Trophoblast cell (in vitro differentiated cells and primary cell): ENCODE data around the gene NRXN3.

ENCODE experiments used
- DNase-seq, 2 donors: peaks; one replicate each; pipeline ENCODE4 v3.0.0-alpha.2; 2016
- H2AFZ ChIP-seq: 2 replicates; pipeline ENCODE4 v1.6.1; 2013; ENCODE audit warnings: low read length, moderate library complexity, mild to moderate bottlenecking; ENCODE audit not compliant: insufficient read depth, poor library complexity
- H2AK5ac ChIP-seq: 2 replicates; pipeline ENCODE4 v1.6.1; 2013; ENCODE audit warnings: mild to moderate bottlenecking, low read length
- H2BK120ac ChIP-seq: 2 replicates; pipeline ENCODE4 v1.6.1; 2013; ENCODE audit warnings: low read length, mild to moderate bottlenecking, moderate library complexity; ENCODE audit not compliant: insufficient read depth, poor library complexity
- H2BK12ac ChIP-seq: 2 replicates; pipeline ENCODE4 v1.6.1; 2013; ENCODE audit warnings: mild to moderate bottlenecking, low read length, moderate library complexity
- H2BK5ac ChIP-seq: 2 replicates; pipeline ENCODE4 v1.6.1; 2013; ENCODE audit warnings: low read length, low read depth, moderate library complexity, mild to moderate bottlenecking; ENCODE audit not compliant: poor library complexity
- H3K14ac ChIP-seq: 2 replicates; pipeline ENCODE4 v1.6.1; 2013; ENCODE audit warnings: mild to moderate bottlenecking, low read length
- H3K18ac ChIP-seq: 2 replicates; pipeline ENCODE4 v1.6.1; 2013; ENCODE audit warnings: mild to moderate bottlenecking, low read length
- H3K23ac ChIP-seq: 2 replicates; pipeline ENCODE4 v1.6.1; 2013; ENCODE audit warnings: low read length
- H3K27ac ChIP-seq: 2 replicates; pipeline ENCODE4 v1.5.1; 2013; ENCODE audit warnings: low read depth, mild to moderate bottlenecking, inconsistent platforms, low read length, moderate library complexity
- H3K27me3 ChIP-seq: 2 replicates; pipeline ENCODE4 v1.6.1; 2013; ENCODE audit warnings: inconsistent platforms, mild to moderate bottlenecking, low read length, moderate library complexity; ENCODE audit not compliant: insufficient read depth
- H3K36me3 ChIP-seq, 2 experiments: 1 replicate in 1 of 2; 2 replicates in 1 of 2; pipeline ENCODE4 v1.6.1; 2013; ENCODE audit warnings: low read length in 2 of 2, mild to moderate bottlenecking in 2 of 2, moderate library complexity in 1 of 2; ENCODE audit not compliant: insufficient read depth in 2 of 2, control insufficient read depth in 1 of 2
- H3K4ac ChIP-seq: 2 replicates; pipeline ENCODE4 v1.6.1; 2013; ENCODE audit warnings: low read depth, mild to moderate bottlenecking, low read length, moderate library complexity
- H3K4me1 ChIP-seq, 2 experiments: 1 replicate in 1 of 2; 2 replicates in 1 of 2; pipeline ENCODE4 v1.6.1; 2013; ENCODE audit warnings: low read length in 2 of 2, mild to moderate bottlenecking in 2 of 2, moderate library complexity in 1 of 2; ENCODE audit not compliant: insufficient read depth in 2 of 2, control insufficient read depth in 1 of 2
- H3K4me2 ChIP-seq: 2 replicates; pipeline ENCODE4 v1.6.1; 2013; ENCODE audit warnings: inconsistent platforms, mild to moderate bottlenecking, low read length, moderate library complexity
- H3K4me3 ChIP-seq: 2 replicates; pipeline ENCODE4 v1.5.1; 2013; ENCODE audit warnings: mild to moderate bottlenecking, low read depth, low read length, inconsistent platforms
- H3K79me1 ChIP-seq: one replicate; pipeline ENCODE4 v1.6.1; 2013; ENCODE audit warnings: low read length
- H3K79me2 ChIP-seq: 2 replicates; pipeline ENCODE4 v1.6.1; 2013; ENCODE audit warnings: low read length, mild to moderate bottlenecking; ENCODE audit not compliant: control insufficient read depth, insufficient read depth, poor library complexity
- H3K9ac ChIP-seq: 2 replicates; pipeline ENCODE4 v1.6.1; 2013; ENCODE audit warnings: mild to moderate bottlenecking, low read length
- H3K9me3 ChIP-seq: 2 replicates; pipeline ENCODE4 v1.6.1; 2013; ENCODE audit warnings: low read depth, mild to moderate bottlenecking, control low read depth, inconsistent platforms, low read length; ENCODE audit not compliant: insufficient read depth
- H4K12ac ChIP-seq: 2 replicates; pipeline ENCODE4 v1.6.1; 2013; ENCODE audit warnings: low read depth, mild to moderate bottlenecking, low read length, moderate library complexity
- H4K8ac ChIP-seq: 2 replicates; pipeline ENCODE4 v1.6.1; 2013; ENCODE audit warnings: low read depth, mild to moderate bottlenecking, low read length, moderate library complexity
- H4K91ac ChIP-seq: one replicate; pipeline ENCODE4 v1.6.1; 2013; ENCODE audit warnings: low read depth, mild to moderate bottlenecking, low read length, moderate library complexity
- WGBS: extraction: QIAGEN DNeasy Blood & Tissue Kit; methylation state at CpG from one replicate; pipeline ENCODE4 v1.1.7; 2013; ENCODE audit warnings: missing lambda C conversion rate; ENCODE audit not compliant: insufficient read length, insufficient coverage; ENCODE audit errors: extremely low coverage; 5-methylcytosine and 5-hydroxymethylcytosine counted together

The NRXN3 gene

GRCh38 chr14:79417961-79418360 lies 1247.8 kb downstream of the NRXN3 start:
- no peak for DNase-seq
- Histone ChIP-seq H3K18ac (no peak overlapping the region), H4K91ac (no peak overlapping the region), H3K79me2 (no peaks in the 10 kb centered on the region), H3K4me2 (no peak overlapping the region), H2AFZ (no peak overlapping the region), H3K9ac (no peak overlapping the region), H3K79me1 (no peaks in the 10 kb centered on the region), H3K27ac (no peak overlapping the region), H3K27me3 (no peaks in the 10 kb centered on the region), H3K23ac (no peak overlapping the region), H2BK12ac (no peak overlapping the region), H3K4ac (no peak overlapping the region), H4K8ac (no peak overlapping the region), H2BK120ac (no peak overlapping the region), H3K4me3 (no peak overlapping the region), H4K12ac (no peak overlapping the region), H3K9me3 (no peaks in the 10 kb centered on the region), H3K36me3 (no peaks in the 10 kb centered on the region), H3K14ac (no peak overlapping the region), H3K4me1 (peaks cover 0 to 2% of the 10 kb centered on the region in 2 experiments), H2AK5ac (no peak overlapping the region), H2BK5ac (no peak overlapping the region)
- WGBS: no CpG with 5 or more reads among the region's 2 CpGs

DNA sequence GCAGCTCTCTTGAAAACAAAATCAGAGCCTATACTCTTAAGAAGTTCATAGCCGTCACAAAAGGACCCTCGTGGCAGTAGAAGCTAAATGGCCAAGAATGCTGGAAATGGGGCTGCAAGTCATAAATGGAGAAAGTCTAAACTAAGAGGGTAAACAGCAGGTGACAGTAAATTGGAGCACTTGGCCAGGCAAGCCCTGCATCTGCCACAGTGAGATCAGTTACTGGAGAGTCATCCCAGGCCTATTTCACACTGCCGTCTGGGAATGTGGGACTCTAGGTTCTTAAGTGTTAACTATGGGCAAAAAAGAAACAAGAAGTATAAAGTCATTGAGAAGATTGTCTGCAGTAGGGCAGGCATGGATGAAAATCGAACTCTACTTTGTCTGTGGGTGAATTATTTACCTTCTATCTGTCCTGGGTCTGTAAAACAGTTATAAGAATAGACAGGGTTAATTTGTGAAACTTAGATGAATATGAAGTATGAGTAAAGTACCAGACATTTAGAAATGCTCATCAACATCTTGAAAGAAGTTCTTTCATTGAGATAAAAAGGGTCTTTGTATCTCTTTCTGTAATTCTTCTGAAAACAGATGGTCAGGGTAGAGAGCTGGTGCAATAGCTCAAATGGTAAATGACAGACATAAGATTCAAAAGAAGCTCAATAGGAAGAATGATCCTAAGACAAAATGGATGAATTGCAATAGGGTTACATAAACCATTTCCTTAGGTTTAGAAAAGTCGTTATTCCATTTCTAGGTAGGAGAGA lies 1248.7 kb downstream of the NRXN3 start:
- Histone ChIP-seq H2BK12ac (no peak overlapping the region), H3K27ac (no peak overlapping the region), H3K18ac (no peak overlapping the region), H3K9me3 (no peaks in the 10 kb centered on the region), H3K14ac (no peak overlapping the region), H3K4me3 (no peak overlapping the region), H2BK120ac (no peak overlapping the region), H2AK5ac (no peak overlapping the region), H4K8ac (no peak overlapping the region), H2BK5ac (no peak overlapping the region), H3K9ac (no peak overlapping the region), H3K23ac (no peak overlapping the region), H2AFZ (no peak overlapping the region), H4K12ac (no peak overlapping the region), H4K91ac (no peak overlapping the region), H3K4ac (no peak overlapping the region), H3K27me3 (no peaks in the 10 kb centered on the region), H3K79me1 (no peaks in the 10 kb centered on the region), H3K79me2 (no peaks in the 10 kb centered on the region), H3K4me2 (no peak overlapping the region), H3K36me3 (no peaks in the 10 kb centered on the region), H3K4me1 (no peaks in the 10 kb centered on the region)
- no peak for DNase-seq
- WGBS: no CpG with 5 or more reads among the region's 5 CpGs

DNA sequence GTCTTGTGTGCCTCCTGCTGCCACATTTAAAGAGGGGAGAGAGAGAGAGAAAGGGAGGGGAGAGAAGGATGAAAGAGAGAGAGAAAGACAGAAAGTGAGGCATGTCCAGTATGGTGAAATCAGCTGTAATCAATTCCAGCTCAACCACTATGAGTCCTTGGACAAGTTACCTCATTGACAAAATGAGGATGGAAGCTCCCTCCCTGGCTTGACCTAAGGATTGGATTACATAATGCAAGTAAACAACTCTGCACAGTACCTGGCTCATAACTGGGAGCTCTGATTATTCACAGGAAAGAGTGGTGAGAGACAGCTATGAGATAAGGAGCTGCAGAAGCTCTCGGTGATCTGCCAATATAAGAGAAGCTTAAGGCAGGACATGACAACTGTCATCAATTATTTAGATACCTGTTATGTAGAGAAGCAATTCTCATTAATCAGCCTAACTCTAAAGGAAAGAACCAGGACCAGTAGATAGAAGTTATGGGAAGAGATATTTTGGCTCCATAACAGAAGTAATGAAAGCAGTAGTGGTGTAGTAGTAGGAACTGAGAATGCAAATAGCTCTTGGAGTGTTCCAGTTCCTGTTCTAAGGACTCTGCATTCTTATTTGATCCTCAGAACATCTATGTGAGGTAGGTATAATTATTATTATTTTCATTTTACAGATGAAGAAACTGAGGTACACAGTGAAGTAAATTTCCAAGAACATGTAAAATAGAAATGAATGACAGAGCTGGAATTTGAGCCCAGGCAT lies 1249.6 kb downstream of the NRXN3 start:
- no peak overlapping the region for H3K4me2 ChIP-seq
- no peaks in the 10 kb centered on the region for H3K79me1 ChIP-seq
- no peak overlapping the region for H4K12ac ChIP-seq
- H3K9me3 ChIP-seq: no peaks in the 10 kb centered on the region
- no peak overlapping the region for H4K91ac ChIP-seq
- no peak overlapping the region for H3K4ac ChIP-seq
- H3K4me1 ChIP-seq: no peaks in the 10 kb centered on the region
- H3K23ac ChIP-seq: no peak overlapping the region
- no peak overlapping the region for H3K14ac ChIP-seq
- no peak overlapping the region for H4K8ac ChIP-seq
- no peak overlapping the region for H3K4me3 ChIP-seq
- DNase-seq: no peak
- no peak overlapping the region for H2BK120ac ChIP-seq
- H3K79me2 ChIP-seq: no peaks in the 10 kb centered on the region
- WGBS: no CpG with 5 or more reads among the region's 1 CpG
- H2BK5ac ChIP-seq: no peak overlapping the region
- H3K9ac ChIP-seq: no peak overlapping the region
- no peaks in the 10 kb centered on the region for H3K36me3 ChIP-seq
- H3K18ac ChIP-seq: no peak overlapping the region
- H3K27ac ChIP-seq: no peak overlapping the region
- no peaks in the 10 kb centered on the region for H3K27me3 ChIP-seq
- no peak overlapping the region for H2AK5ac ChIP-seq
- no peak overlapping the region for H2BK12ac ChIP-seq
- no peak overlapping the region for H2AFZ ChIP-seq

GRCh38 chr14:79420725-79421124 lies 1250.6 kb downstream of the NRXN3 start:
- no peak overlapping the region for H2AK5ac ChIP-seq
- no peak overlapping the region for H3K27ac ChIP-seq
- no peak overlapping the region for H2BK5ac ChIP-seq
- H4K91ac ChIP-seq: no peak overlapping the region
- no peaks in the 10 kb centered on the region for H3K4me1 ChIP-seq
- H3K9ac ChIP-seq: no peak overlapping the region
- no peak overlapping the region for H4K12ac ChIP-seq
- H2BK12ac ChIP-seq: no peak overlapping the region
- no peaks in the 10 kb centered on the region for H3K27me3 ChIP-seq
- H3K79me1 ChIP-seq: no peaks in the 10 kb centered on the region
- H3K4me2 ChIP-seq: no peak overlapping the region
- no peak overlapping the region for H2AFZ ChIP-seq
- H3K23ac ChIP-seq: no peak overlapping the region
- no peak overlapping the region for H3K4me3 ChIP-seq
- H3K4ac ChIP-seq: no peak overlapping the region
- DNase-seq: no peak
- no peak overlapping the region for H2BK120ac ChIP-seq
- H4K8ac ChIP-seq: no peak overlapping the region
- WGBS: no CpG with 5 or more reads among the region's 2 CpGs
- H3K18ac ChIP-seq: no peak overlapping the region
- H3K36me3 ChIP-seq: no peaks in the 10 kb centered on the region
- H3K14ac ChIP-seq: no peak overlapping the region
- no peaks in the 10 kb centered on the region for H3K79me2 ChIP-seq
- H3K9me3 ChIP-seq: no peaks in the 10 kb centered on the region
